IPS DF 6.9 (cell line): ENCODE results near the gene FBXO47.
"Not testable (repeated sequence)": the region's sequence is repeated elsewhere in the genome, so short reads cannot be mapped to it uniquely, and the experiment has no call there.

Source experiments
- DNase-seq: peaks from one replicate; pipeline ENCODE4 v3.0.0-alpha.2; 2013; ENCODE audit warnings: low read depth, low spot score
- H3K27ac ChIP-seq: one replicate; pipeline ENCODE4 v1.5.1; 2013; ENCODE audit warnings: low read length, control low read depth
- H3K27me3 ChIP-seq: 2 replicates; pipeline ENCODE4 v1.6.1; 2013; ENCODE audit warnings: mild to moderate bottlenecking, low read length; ENCODE audit not compliant: control insufficient read depth, insufficient read depth
- H3K36me3 ChIP-seq: 2 replicates; pipeline ENCODE4 v1.6.1; 2013; ENCODE audit warnings: low read length; ENCODE audit not compliant: control insufficient read depth, insufficient read depth
- H3K4me1 ChIP-seq: 2 replicates; pipeline ENCODE4 v1.6.1; 2013; ENCODE audit warnings: low read length; ENCODE audit not compliant: control insufficient read depth, insufficient read depth
- H3K4me3 ChIP-seq: 2 replicates; pipeline ENCODE4 v1.5.1; 2013; ENCODE audit warnings: mild to moderate bottlenecking, low read length
- H3K9me3 ChIP-seq: 2 replicates; pipeline ENCODE4 v1.6.1; 2013; ENCODE audit warnings: low read length, inconsistent platforms; ENCODE audit not compliant: control insufficient read depth, insufficient read depth
- WGBS: extraction: QIAGEN DNeasy Blood & Tissue Kit; methylation state at CpG from one replicate; pipeline ENCODE4 v1.1.7; 2013; ENCODE audit warnings: mixed read lengths, missing lambda C conversion rate; ENCODE audit not compliant: insufficient read length, insufficient coverage; 5-methylcytosine and 5-hydroxymethylcytosine counted together

The FBXO47 gene

DNA sequence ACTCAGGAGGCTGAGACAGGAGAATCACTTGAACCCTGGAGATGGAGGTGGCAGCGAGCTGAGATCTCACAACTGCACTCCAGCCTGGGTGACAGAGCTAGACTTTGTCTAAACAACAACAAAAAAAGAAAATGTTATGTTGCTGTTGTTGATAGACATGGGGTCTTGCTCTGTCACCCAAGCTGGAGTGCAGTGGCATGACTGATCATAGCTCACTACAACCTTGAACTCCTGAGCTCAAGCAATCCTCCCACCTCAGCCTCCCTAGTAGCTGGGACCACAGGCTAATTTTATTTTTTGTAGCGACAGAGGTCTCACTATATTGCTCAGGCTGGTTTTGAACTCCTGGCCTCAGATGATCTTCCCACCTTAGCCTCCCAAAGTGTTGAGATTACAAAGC lies 20.0 kb downstream of the FBXO47 start:
- Histone ChIP-seq H3K27ac (no peak overlapping the region), H3K4me3 (no peak overlapping the region), H3K9me3 (no peaks in the 10 kb centered on the region), H3K27me3 (no peaks in the 10 kb centered on the region), H3K36me3 (no peaks in the 10 kb centered on the region), H3K4me1 (no peaks in the 10 kb centered on the region)
- DNase-seq = no peak
- no CpG with 5 or more reads among the region's 2 CpGs for WGBS

DNA sequence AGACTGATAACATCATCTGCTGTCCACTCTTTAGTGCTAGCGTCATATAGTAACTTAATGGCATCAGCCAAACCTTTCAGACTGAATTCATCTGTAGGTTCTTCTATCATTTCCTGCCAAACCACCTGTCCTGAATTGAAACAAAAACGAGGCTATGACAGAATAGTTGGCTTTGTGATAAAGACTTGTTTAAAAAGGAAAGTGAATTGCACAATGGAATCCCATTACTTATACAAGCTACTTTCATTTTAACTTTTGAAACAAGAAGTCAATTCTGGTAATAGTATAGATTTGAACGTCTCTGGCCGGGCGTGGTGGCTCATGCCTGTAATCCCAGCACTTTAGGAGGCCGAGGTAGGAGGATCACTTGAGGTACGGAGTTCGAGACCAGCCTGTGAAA lies 23.6 kb downstream of the FBXO47 start:
- DNase-seq = no peak

DNA sequence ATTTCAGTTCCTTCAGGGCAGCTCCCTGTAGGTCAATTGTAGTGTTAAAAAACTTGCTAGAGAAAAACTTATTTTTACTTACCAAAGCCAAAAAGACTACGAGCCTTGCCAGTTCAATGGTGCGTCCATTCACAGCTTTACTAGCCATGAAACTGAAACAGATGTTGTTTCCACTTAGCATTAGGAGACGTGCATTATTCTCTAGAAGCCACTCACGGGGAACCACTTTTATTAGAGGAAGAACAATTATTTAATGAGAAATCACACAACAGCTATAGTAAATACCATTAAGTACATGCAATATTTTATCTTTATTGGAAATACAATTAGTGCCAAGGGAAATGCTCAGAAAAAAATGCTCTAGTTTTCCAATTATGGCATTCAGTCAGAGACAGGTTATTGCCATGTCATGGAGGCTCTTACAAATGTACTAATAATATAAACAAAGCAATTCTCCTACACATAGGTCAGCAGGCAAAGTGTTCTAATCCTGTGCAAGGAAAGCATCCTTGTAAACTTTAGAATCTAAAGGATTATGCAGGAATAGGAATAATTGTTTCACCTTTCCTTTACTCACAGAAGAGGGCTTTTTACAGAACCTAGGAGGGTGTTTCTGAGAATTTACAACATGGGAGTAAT lies 24.4 kb downstream of the FBXO47 start:
- no peak for DNase-seq
- Histone ChIP-seq H3K27ac (no peak overlapping the region), H3K9me3 (no peaks in the 10 kb centered on the region), H3K4me3 (no peak overlapping the region), H3K36me3 (no peaks in the 10 kb centered on the region), H3K27me3 (no peaks in the 10 kb centered on the region), H3K4me1 (no peaks in the 10 kb centered on the region)
- WGBS = no CpG with 5 or more reads among the region's 4 CpGs

More for the DNA sequence above, 23.6 kb downstream of the FBXO47 start:
- H3K9me3 ChIP-seq = no peaks in the 10 kb centered on the region
- H3K27me3 ChIP-seq = no peaks in the 10 kb centered on the region
- H3K36me3 ChIP-seq = no peaks in the 10 kb centered on the region
- no peaks in the 10 kb centered on the region for H3K4me1 ChIP-seq
- H3K27ac ChIP-seq = no peak overlapping the region
- WGBS = no CpG with 5 or more reads among the region's 8 CpGs
- H3K4me3 ChIP-seq = no peak overlapping the region

DNA sequence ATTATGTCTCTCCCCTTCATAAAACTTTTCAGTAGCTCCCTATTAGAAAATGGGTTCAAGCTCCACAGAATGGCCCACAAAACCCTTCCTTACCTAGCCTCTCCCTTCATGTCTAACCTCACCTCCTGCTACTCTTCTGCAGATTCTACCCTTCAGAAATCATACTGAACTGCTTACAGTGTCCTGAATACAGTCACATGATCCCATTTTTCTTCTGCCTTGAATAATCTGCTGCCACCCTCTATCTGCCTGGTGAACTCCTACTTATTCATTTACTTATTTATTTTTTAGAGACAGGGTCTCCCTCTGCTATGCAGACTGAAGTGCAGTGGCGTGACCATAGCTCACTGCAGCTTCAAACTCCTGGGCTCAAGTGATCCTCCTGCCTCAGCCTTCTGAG lies 26.8 kb downstream of the FBXO47 start:
- Histone ChIP-seq H3K4me1 (no peaks in the 10 kb centered on the region), H3K27ac (no peak overlapping the region), H3K36me3 (no peaks in the 10 kb centered on the region), H3K9me3 (no peaks in the 10 kb centered on the region), H3K4me3 (no peak overlapping the region), H3K27me3 (no peaks in the 10 kb centered on the region)
- DNase-seq = no peak
- WGBS = no CpG with 5 or more reads among the region's 1 CpG

DNA sequence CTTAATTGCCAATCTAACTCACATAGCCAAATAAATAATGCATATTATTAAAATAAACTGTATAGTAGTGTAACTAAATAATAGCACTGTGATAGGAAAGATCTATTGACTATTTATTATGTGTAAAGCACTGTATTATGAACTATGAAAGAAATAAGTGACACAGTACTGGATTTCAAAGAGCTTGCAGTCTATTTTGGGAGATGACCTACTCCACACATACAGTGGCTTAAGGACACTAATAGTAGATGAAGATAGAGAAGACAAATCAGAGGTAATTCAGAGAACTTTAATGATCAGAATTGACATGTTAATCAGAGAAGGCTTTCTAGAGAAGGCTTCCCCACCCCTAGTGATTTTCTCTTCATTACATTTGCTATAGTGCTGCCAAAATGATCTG lies 27.2 kb downstream of the FBXO47 start:
- H3K9me3 ChIP-seq = no peaks in the 10 kb centered on the region
- no peaks in the 10 kb centered on the region for H3K27me3 ChIP-seq
- DNase-seq = no peak
- H3K27ac ChIP-seq = no peak overlapping the region
- no peak overlapping the region for H3K4me3 ChIP-seq
- no peaks in the 10 kb centered on the region for H3K36me3 ChIP-seq
- no peaks in the 10 kb centered on the region for H3K4me1 ChIP-seq

DNA sequence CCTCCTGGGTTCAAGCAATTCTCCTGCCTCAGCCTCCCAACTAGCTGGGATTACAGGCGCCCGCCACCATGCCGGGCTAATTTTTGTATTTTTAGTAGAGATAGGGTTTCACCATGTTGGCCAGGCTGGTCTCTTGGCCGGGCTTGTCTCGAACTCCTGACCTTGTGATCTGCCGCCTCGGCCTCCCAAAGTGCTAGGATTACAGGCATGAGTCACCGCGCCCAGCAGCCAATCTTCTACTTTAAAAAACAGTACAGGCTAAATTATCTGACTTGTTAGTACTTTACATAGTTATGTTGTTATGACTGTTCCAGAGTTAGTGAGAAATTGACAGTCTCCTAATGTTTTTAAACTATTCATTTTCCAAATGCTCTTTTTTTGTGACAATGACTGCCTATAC lies 33.2 kb downstream of the FBXO47 start:
- H3K27ac ChIP-seq, H3K4me3 ChIP-seq, H3K9me3 ChIP-seq, H3K4me1 ChIP-seq, H3K27me3 ChIP-seq, DNase-seq, H3K36me3 ChIP-seq: not testable (repeated sequence)
- no CpG with 5 or more reads among the region's 9 CpGs for WGBS

DNA sequence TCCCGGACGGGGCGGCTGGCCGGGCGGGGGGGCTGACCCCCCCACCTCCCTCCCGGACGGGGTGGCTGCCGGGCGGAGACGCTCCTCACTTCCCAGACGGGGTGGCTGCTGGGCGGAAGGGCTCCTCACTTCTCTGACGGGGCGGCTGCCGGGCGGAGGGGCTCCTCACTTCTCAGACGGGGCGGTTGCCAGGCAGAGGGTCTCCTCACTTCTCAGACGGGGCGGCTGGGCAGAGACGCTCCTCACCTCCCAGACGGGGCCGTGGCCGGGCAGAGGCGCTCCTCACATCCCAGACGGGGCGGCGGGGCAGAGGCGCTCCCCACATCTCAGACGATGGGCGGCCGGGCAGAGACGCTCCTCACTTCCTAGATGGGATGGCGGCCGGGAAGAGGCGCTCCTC lies 36.4 kb downstream of the FBXO47 start:
- WGBS = no CpG with 5 or more reads among the region's 36 CpGs
- DNase-seq, H3K4me1 ChIP-seq, H3K36me3 ChIP-seq, H3K9me3 ChIP-seq, H3K4me3 ChIP-seq, H3K27me3 ChIP-seq, H3K27ac ChIP-seq: not testable (repeated sequence)

DNA sequence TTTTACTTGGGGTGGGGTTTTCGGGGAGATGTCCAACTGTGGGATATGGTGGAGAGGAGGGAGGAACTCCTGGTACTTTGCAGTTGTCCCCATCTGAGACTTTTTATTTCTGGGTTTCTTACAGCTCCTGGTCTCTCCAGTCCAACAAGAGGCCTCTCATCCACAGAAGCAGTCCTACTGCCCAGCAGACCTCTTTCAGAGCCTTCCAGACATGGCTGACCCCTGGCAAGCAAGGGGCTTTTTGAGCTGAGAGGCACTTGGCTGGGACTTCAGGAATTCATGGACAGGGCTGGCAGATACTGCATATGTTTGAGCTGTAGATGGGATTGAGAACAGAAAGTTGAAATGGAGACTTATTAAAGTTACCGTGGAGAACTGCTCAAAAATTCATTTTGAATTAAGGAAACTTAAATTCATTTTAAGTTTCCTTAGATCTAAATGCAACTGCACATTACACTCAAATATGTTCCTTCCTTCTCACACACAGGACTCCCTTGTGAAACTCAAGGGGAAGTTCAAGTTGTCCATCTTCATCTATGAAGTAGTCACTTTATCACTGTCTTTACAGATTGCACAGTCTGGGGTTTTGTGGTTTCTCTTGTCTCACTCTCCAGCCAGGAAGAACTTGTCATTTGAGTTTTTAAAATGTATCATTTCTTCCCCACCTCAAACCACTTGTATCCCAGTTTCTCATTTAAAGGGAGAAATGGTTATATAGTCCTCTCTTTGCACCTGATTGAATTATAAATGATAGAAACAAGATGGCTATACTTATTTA lies 40.7 kb downstream of the FBXO47 start:
- no CpG with 5 or more reads among the region's 2 CpGs for WGBS
- Histone ChIP-seq H3K9me3 (no peaks in the 10 kb centered on the region), H3K27me3 (no peaks in the 10 kb centered on the region), H3K36me3 (no peaks in the 10 kb centered on the region), H3K4me3 (no peak overlapping the region), H3K27ac (no peak overlapping the region), H3K4me1 (0 out of 2 replicates have a peak, but pooled peaks cover 2% of the 10 kb centered on the region)
- DNase-seq = no peak

DNA sequence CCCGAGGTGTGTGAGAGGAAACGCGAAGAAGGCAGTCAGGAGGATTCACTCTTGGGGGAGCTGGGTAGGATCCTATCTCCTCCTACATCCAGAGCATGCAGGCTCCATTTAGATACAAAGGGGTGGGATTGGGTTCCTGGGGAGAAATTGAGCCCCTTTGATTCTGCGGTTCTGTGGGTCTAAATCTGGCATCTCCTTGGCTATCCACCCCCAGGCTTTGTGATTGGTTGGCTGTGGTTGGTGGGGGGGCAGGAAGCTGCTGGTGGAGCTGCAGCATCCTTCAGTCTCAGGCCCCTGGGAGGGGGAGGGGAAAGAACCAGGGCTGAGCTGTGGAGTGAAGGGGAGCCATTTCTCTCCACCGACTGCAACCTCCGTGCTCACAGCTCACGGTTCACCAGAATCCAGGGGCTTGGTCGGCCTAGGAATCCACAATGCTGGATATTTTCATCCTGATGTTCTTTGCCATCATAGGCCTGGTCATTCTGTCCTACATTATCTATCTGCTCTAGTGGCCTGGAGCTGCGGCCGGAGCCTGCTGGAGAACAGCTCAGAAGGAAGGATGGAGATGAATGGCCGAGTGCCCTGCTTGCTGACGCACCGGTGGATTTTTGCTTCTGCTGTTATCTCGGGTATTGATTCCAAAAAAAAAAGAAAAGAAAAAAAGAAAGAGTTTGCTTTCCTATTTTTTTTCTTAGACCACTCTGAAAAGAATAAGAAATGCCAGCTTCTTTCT lies 41.8 kb downstream of the FBXO47 start, which contains the start of gene LASP1NB:
Gene LASP1NB (plus strand): TSS at position 352 of the 733 bp plus-strand sequence.
- no peaks in the 10 kb centered on the region for H3K27me3 ChIP-seq
- no peaks in the 10 kb centered on the region for H3K9me3 ChIP-seq
- no CpG with 5 or more reads among the region's 14 CpGs for WGBS
- no peaks in the 10 kb centered on the region for H3K36me3 ChIP-seq
- no peak within 1 kb of the TSS for H3K4me3 ChIP-seq
- no peak within 1 kb of the TSS for H3K27ac ChIP-seq
- H3K4me1 ChIP-seq = 0 out of 2 replicates have a peak, but pooled peaks cover 2% of the 10 kb centered on the region
- no peak for DNase-seq

DNA sequence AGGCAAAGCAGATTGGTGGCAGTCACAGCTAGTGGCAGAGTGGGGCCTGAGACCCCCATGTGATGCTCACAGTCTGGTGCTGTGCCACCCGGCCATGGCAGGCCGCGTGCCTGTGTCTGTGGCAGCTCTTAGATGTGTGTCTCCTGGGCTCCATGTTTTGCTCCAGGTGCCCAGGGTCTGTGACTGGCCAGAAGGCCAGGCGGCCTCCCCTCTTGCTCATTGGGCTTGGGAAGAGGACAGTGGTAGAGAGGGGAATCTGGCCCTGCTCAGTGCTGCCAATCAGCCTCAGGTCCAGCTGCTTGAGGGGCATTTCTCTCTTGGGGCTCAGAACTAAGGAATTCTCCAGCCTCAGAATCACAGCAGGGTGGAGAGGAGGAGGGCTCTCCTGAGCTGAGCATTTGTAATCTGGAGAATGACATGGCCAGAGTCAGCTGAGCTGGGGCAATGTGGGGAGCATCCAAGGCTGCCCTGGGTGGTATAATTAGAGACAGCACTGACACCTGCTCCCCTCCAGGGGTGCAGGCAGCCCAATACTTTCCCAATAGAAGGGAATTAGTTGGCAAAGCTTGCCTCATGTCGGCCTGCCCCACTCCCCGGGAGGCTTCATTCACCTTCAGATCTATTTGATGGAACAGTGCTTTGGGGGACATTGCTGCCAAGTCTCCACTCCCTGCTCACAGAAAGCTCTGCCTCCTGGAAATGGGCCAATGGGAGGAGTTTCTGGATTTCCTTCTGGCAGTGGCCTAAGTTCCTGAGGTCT lies 44.5 kb downstream of the FBXO47 start:
- Histone ChIP-seq H3K4me3 (no peak overlapping the region), H3K4me1 (0 out of 2 replicates have a peak, but pooled peaks cover 2% of the 10 kb centered on the region), H3K36me3 (0 out of 2 replicates have a peak, but pooled peaks cover 2% of the 10 kb centered on the region), H3K9me3 (no peaks in the 10 kb centered on the region), H3K27ac (no peak overlapping the region), H3K27me3 (no peaks in the 10 kb centered on the region)
- no peak for DNase-seq
- WGBS = no CpG with 5 or more reads among the region's 6 CpGs
